Fibroblast of the aortic adventitia (primary cell): ENCODE results near the gene EPX. TPM values are rescaled to one million over a fixed set of nuclear protein-coding genes. Genes with fewer than 3 reads are reported as not detected.

Source experiments
- DNase-seq: peaks from one replicate; pipeline ENCODE4 v3.0.0-alpha.2; 2010; ENCODE audit warnings: low read depth
- H3K4me3 ChIP-seq: 2 replicates; pipeline ENCODE4 v1.5.1; 2011; ENCODE audit warnings: low read depth, mild to moderate bottlenecking, control low read depth, low read length, moderate library complexity
- CTCF ChIP-seq: IDR thresholded peaks from 2 replicates; pipeline ENCODE4 v1.5.1; 2011; ENCODE audit warnings: mild to moderate bottlenecking, low read length, control low read depth, inconsistent platforms; ENCODE audit not compliant: insufficient read depth
- total RNA-seq: library from RNA; depleted of rRNA; stranded (reverse); fragments of >200 nt; gene quantifications from 2 replicates; pipeline ENCODE4 v1.2.3, GENCODE V29; 2012; ENCODE audit warnings: low replicate concordance

EPX gene
- total RNA-seq, 1 donor, result not detected

- DNase-seq, result peak; percentile 56
- no peak for TF ChIP-seq CTCF
- no peak overlapping the region for H3K4me3 ChIP-seq
Observed at GRCh38 chr17:58232707-58233156, 40.2 kb downstream of the EPX start.

GRCh38 chr17:58233543-58233942 lies 41.0 kb downstream of the EPX start:
- no peak for TF ChIP-seq CTCF
- no peak for DNase-seq
- no peak overlapping the region for H3K4me3 ChIP-seq

- no peak overlapping the region for H3K4me3 ChIP-seq
- TF ChIP-seq CTCF, result no peak
- no peak for DNase-seq
Observed at GRCh38 chr17:58234512-58234911, 42.0 kb downstream of the EPX start.

- no peak overlapping the region for H3K4me3 ChIP-seq
- DNase-seq, result no peak
- TF ChIP-seq CTCF, result no peak
Observed at GRCh38 chr17:58235821-58236220, 43.3 kb downstream of the EPX start.

- no peak overlapping the region for H3K4me3 ChIP-seq
- DNase-seq, result no peak
- no peak for TF ChIP-seq CTCF
Observed at GRCh38 chr17:58236394-58236793, 43.9 kb downstream of the EPX start.

GRCh38 chr17:58238147-58238634 lies 45.7 kb downstream of the EPX start, which contains the start of gene LPO:
TSS of gene LPO (plus strand) at chr17:58238584. CDS start at chr17:58242980, 4,396 bp downstream.
- no peak for DNase-seq
- no peak for TF ChIP-seq CTCF
- H3K4me3 ChIP-seq, result no peak within 1 kb of the TSS

GRCh38 chr17:58239987-58240386 lies 47.5 kb downstream of the EPX start:
- TF ChIP-seq CTCF, result no peak
- no peak overlapping the region for H3K4me3 ChIP-seq
- no peak for DNase-seq
